KG1 (cell line): ENCODE results near the gene UGT1A9.

Experiments
- DNase-seq: peaks from one replicate; lab custom pipeline; 2025; lab: John Stamatoyannopoulos, UW

The UGT1A9 gene

GRCh38 chr2:233817361-233817911, 145.7 kb downstream of the UGT1A9 start:
- DNase-seq = no peak

GRCh38 chr2:233817995-233818638, 146.4 kb downstream of the UGT1A9 start:
- no peak for DNase-seq

- DNase-seq = no peak
These were observed 147.2 kb downstream of the UGT1A9 start for GRCh38 chr2:233818639-233819621.

GRCh38 chr2:233819884-233820773, 148.4 kb downstream of the UGT1A9 start:
- DNase-seq = no peak

- DNase-seq = no peak
These were observed 149.0 kb downstream of the UGT1A9 start for GRCh38 chr2:233820774-233821105.

- no peak for DNase-seq
These were observed 149.5 kb downstream of the UGT1A9 start for GRCh38 chr2:233821196-233821595.

GRCh38 chr2:233821709-233822100, 150.0 kb downstream of the UGT1A9 start:
- DNase-seq = no peak

GRCh38 chr2:233822101-233822771, 150.5 kb downstream of the UGT1A9 start:
- no peak for DNase-seq
